H1 (cell line): ENCODE results near the gene TMEM72. TPM values are rescaled to one million over a fixed set of nuclear protein-coding genes. Genes with fewer than 3 reads are reported as not detected.

Experiments used
- CTCF ChIA-PET: fragments of 300-600 bp; sonication (Branson Sonifier 250); formaldehyde crosslinking; loops from one replicate; lab custom pipeline; 2021; ENCODE audit not compliant: partially characterized antibody; lab: Charles Lee
- POLR2A ChIA-PET: fragments of 300-600 bp; sonication (Branson Sonifier 250); formaldehyde crosslinking; loops from one replicate; lab custom pipeline; 2021; ENCODE audit warnings: inconsistent platforms; ENCODE audit not compliant: partially characterized antibody; lab: Charles Lee
- DNase-seq, 2 experiments: peaks; one replicate each; pipeline versions ENCODE4 v3.0.0 to v3.0.0-alpha.2; 2010 to 2022; ENCODE audit warnings: low spot score in 2 of 2, low read depth in 1 of 2, mixed read lengths in 1 of 2
- FAIRE-seq: peaks from 2 replicates; lab custom pipeline; 2011; peaks lifted over from hg19 to GRCh38; lab: Jason Lieb, UNC
- H2AFZ ChIP-seq: 2 replicates; pipeline ENCODE4 v1.8.1; 2012; ENCODE audit warnings: low read length, inconsistent platforms
- H2AK5ac ChIP-seq: 2 replicates; pipeline ENCODE4 v1.6.1; 2013; ENCODE audit warnings: low read depth, low read length
- H2BK120ac ChIP-seq: replicated peaks from 2 replicates; pipeline ENCODE3; 2013; ENCODE audit warnings: low read depth, low read length, inconsistent platforms
- H2BK12ac ChIP-seq: 2 replicates; pipeline ENCODE4 v1.6.1; 2013; ENCODE audit warnings: low read depth, low read length
- H2BK15ac ChIP-seq: 2 replicates; pipeline ENCODE4 v1.6.1; 2013; ENCODE audit warnings: low read length
- H2BK20ac ChIP-seq: 2 replicates; pipeline ENCODE4 v1.6.1; 2013; ENCODE audit warnings: low read length
- H2BK5ac ChIP-seq: 2 replicates; pipeline ENCODE4 v1.6.1; 2013; ENCODE audit warnings: low read depth, low read length
- H3K14ac ChIP-seq: 2 replicates; pipeline ENCODE4 v1.6.1; 2013; ENCODE audit warnings: inconsistent platforms; ENCODE audit not compliant: insufficient read length
- H3K18ac ChIP-seq: 2 replicates; pipeline ENCODE4 v1.6.1; 2013; ENCODE audit warnings: low read length; ENCODE audit errors: extremely low read depth
- H3K23ac ChIP-seq: 2 replicates; pipeline ENCODE4 v1.6.1; 2013; ENCODE audit warnings: inconsistent platforms; ENCODE audit not compliant: insufficient read length
- H3K23me2 ChIP-seq: 2 replicates; pipeline ENCODE4 v1.6.1; 2013; ENCODE audit warnings: low read depth, low read length
- H3K27ac ChIP-seq: 2 replicates; pipeline ENCODE4 v1.6.1; 2011; ENCODE audit warnings: low read depth, low read length, inconsistent platforms
- H3K27me3 ChIP-seq, 4 experiments: replicated peaks in 1 of 4; 1 replicate in 1 of 4; 2 replicates in 3 of 4; pipeline versions ENCODE4 v1.6.1 to v1.8.1; 2011 to 2013; ENCODE audit warnings: low read length in 3 of 4, mild to moderate bottlenecking in 3 of 4, inconsistent platforms in 2 of 4, mixed read lengths in 2 of 4, moderate library complexity in 1 of 4; ENCODE audit not compliant: control insufficient read depth in 3 of 4, insufficient read depth in 3 of 4; ENCODE audit errors: extremely low read depth in 1 of 4
- H3K36me3 ChIP-seq, 4 experiments: 2 replicates each; pipeline versions ENCODE4 v1.6.1 to v1.8.1; 2011 to 2013; ENCODE audit warnings: mild to moderate bottlenecking in 4 of 4, low read length in 3 of 4, moderate library complexity in 2 of 4, control low read depth in 1 of 4, inconsistent platforms in 1 of 4; ENCODE audit not compliant: insufficient read depth in 4 of 4, control insufficient read depth in 2 of 4
- H3K4ac ChIP-seq: replicated peaks from 2 replicates; pipeline ENCODE3; 2013; ENCODE audit warnings: low read length, low read depth, mixed read lengths, inconsistent platforms; ENCODE audit not compliant: insufficient read length
- H3K4me1 ChIP-seq, 4 experiments: replicated peaks in 1 of 4; 1 replicate in 1 of 4; 2 replicates in 3 of 4; pipeline versions ENCODE4 v1.6.1 to v1.8.1; 2011 to 2013; ENCODE audit warnings: low read length in 3 of 4, inconsistent platforms in 2 of 4, mixed read lengths in 1 of 4; ENCODE audit not compliant: insufficient read depth in 4 of 4, control insufficient read depth in 3 of 4
- H3K4me2 ChIP-seq, 2 experiments: 2 replicates each; pipeline versions ENCODE4 v1.6.1 to v1.8.1; 2011 to 2013; ENCODE audit warnings: low read depth in 2 of 2, low read length in 2 of 2, control low read depth in 1 of 2, inconsistent platforms in 1 of 2, mild to moderate bottlenecking in 1 of 2; ENCODE audit not compliant: insufficient read depth in 1 of 2
- H3K4me3 ChIP-seq, 4 experiments: fragments of 200-600, 300-600 bp in 1 of 4; sonication (generic), shearing (Covaris generic), sonication (Bioruptor Twin) in 1 of 4; 2 replicates each; pipeline versions ENCODE4 v1.5.1 to v1.8.1; 2011 to 2016; ENCODE audit warnings: low read length in 4 of 4, low read depth in 3 of 4, control low read depth in 2 of 4, inconsistent platforms in 2 of 4, mild to moderate bottlenecking in 2 of 4, mixed read lengths in 1 of 4, moderate library complexity in 1 of 4; ENCODE audit not compliant: insufficient read depth in 2 of 4; ENCODE audit errors: extremely low read depth in 1 of 4
- H3K56ac ChIP-seq: replicated peaks from 2 replicates; pipeline ENCODE3; 2013; ENCODE audit warnings: low read depth, mild to moderate bottlenecking, mixed read lengths, low read length, inconsistent platforms; ENCODE audit not compliant: insufficient read length
- H3K79me1 ChIP-seq: 2 replicates; pipeline ENCODE4 v1.6.1; 2013; ENCODE audit warnings: low read depth, low read length, control low read depth
- H3K79me2 ChIP-seq, 2 experiments: 2 replicates each; pipeline versions ENCODE4 v1.6.1 to v1.8.1; 2012 to 2013; ENCODE audit warnings: low read length in 2 of 2, mild to moderate bottlenecking in 2 of 2, inconsistent platforms in 1 of 2; ENCODE audit not compliant: insufficient read depth in 2 of 2, control insufficient read depth in 1 of 2
- H3K9ac ChIP-seq, 4 experiments: replicated peaks in 1 of 4; 1 replicate in 1 of 4; 2 replicates in 3 of 4; pipeline versions ENCODE4 v1.6.1 to v1.8.1; 2011 to 2013; ENCODE audit warnings: low read depth in 3 of 4, low read length in 3 of 4, control low read depth in 2 of 4, mild to moderate bottlenecking in 2 of 4, moderate library complexity in 2 of 4, inconsistent platforms in 1 of 4; ENCODE audit errors: extremely low read depth in 1 of 4
- H3K9me3 ChIP-seq, 2 experiments: 2 replicates each; pipeline versions ENCODE4 v1.6.1 to v1.8.1; 2012 to 2013; ENCODE audit warnings: mild to moderate bottlenecking in 2 of 2, moderate library complexity in 2 of 2, control low read depth in 1 of 2, inconsistent platforms in 1 of 2, low read depth in 1 of 2, low read length in 1 of 2, mixed read lengths in 1 of 2; ENCODE audit not compliant: insufficient read depth in 2 of 2
- H4K20me1 ChIP-seq, 2 experiments: replicated peaks in 1 of 2; 2 replicates each; pipeline versions ENCODE3 to v1.8.1; 2011 to 2013; ENCODE audit warnings: inconsistent platforms in 2 of 2, low read length in 2 of 2, mild to moderate bottlenecking in 1 of 2; ENCODE audit not compliant: insufficient read depth in 2 of 2, control insufficient read depth in 1 of 2
- H4K5ac ChIP-seq: 2 replicates; pipeline ENCODE4 v1.6.1; 2013; ENCODE audit warnings: low read length, low read depth, mixed read lengths, inconsistent platforms; ENCODE audit not compliant: insufficient read length
- H4K8ac ChIP-seq: 2 replicates; pipeline ENCODE4 v1.8.0; 2013; ENCODE audit warnings: mild to moderate bottlenecking, moderate library complexity, low read length, inconsistent platforms; ENCODE audit not compliant: insufficient read depth; ENCODE audit errors: extremely low read depth
- H4K91ac ChIP-seq: replicated peaks from 2 replicates; pipeline ENCODE3; 2013; ENCODE audit warnings: low read length, mixed read lengths, inconsistent platforms; ENCODE audit not compliant: insufficient read length
- BCL11A ChIP-seq, 2 experiments: IDR thresholded peaks; one replicate each; pipeline ENCODE4 v1.6.1; 2011; ENCODE audit warnings: low read depth in 2 of 2, low read length in 2 of 2, mild to moderate bottlenecking in 2 of 2
- CHD1 ChIP-seq: IDR thresholded peaks from 2 replicates; pipeline ENCODE4 v1.6.1; 2012; ENCODE audit warnings: low read depth, low read length, improper control_type of control experiment
- EP300 ChIP-seq, 2 experiments: IDR thresholded peaks; 1 replicate in 1 of 2; 2 replicates in 1 of 2; pipeline ENCODE4 v1.6.1; 2011 to 2012; ENCODE audit warnings: low read depth in 2 of 2, low read length in 2 of 2, mild to moderate bottlenecking in 2 of 2, borderline replicate concordance in 1 of 2, inconsistent platforms in 1 of 2, moderate library complexity in 1 of 2
- EZH2 ChIP-seq: fragments of 200-600 bp; sonication (generic); IDR thresholded peaks from 2 replicates; pipeline ENCODE4 v1.7.1; 2012; ENCODE audit warnings: low read depth, mild to moderate bottlenecking, moderate library complexity, low read length, inconsistent platforms; ENCODE audit not compliant: severe bottlenecking
- JUN ChIP-seq: IDR thresholded peaks from 2 replicates; pipeline ENCODE4 v1.6.1; 2011; ENCODE audit warnings: low read depth, mild to moderate bottlenecking, improper control_type of control experiment, low read length
- JUND ChIP-seq: IDR thresholded peaks from 2 replicates; pipeline ENCODE4 v1.6.1; 2011; ENCODE audit warnings: mild to moderate bottlenecking, improper control_type of control experiment, low read length
- PHF8 ChIP-seq: fragments of 200-600 bp; sonication (generic); conservative IDR thresholded peaks from 2 replicates; pipeline ENCODE4 v1.7.1; 2012; ENCODE audit warnings: low read depth, mild to moderate bottlenecking, inconsistent platforms, low read length, moderate library complexity
- POLR2AphosphoS5 ChIP-seq: IDR thresholded peaks from 2 replicates; pipeline ENCODE4 v1.6.1; 2011; ENCODE audit warnings: low read depth, low read length
- TEAD4 ChIP-seq: IDR thresholded peaks from 2 replicates; pipeline ENCODE4 v1.6.1; 2012; ENCODE audit warnings: low read depth, low read length, inconsistent platforms, mixed read lengths
- YY1 ChIP-seq: IDR thresholded peaks from 2 replicates; pipeline ENCODE4 v1.6.1; 2011; ENCODE audit warnings: low read depth, mild to moderate bottlenecking, low read length
- WGBS, 2 experiments: shearing (Covaris generic) in 1 of 2; methylation state at CpG; one replicate each; pipeline versions ENCODE4 v1.1.6 to v1.1.7; 2013 to 2015; ENCODE audit warnings: low lambda C conversion rate in 2 of 2, mixed read lengths in 2 of 2, inconsistent platforms in 1 of 2, low coverage in 1 of 2, missing lambda C conversion rate in 1 of 2; ENCODE audit not compliant: insufficient replicate concordance in 2 of 2, insufficient coverage in 1 of 2, insufficient read length in 1 of 2; ENCODE audit errors: extremely low coverage in 1 of 2, missing lambda C conversion rate in 1 of 2; 5-methylcytosine and 5-hydroxymethylcytosine counted together
- polyA plus RNA-seq, 7 experiments: library from polyadenylated mRNA; depleted of rRNA in 3 of 7; stranded (reverse) in 5 of 7; unstranded in 2 of 7; fragments of >200 nt in 5 of 7; fragments of 200-250 nt in 2 of 7; gene quantifications; 1 replicate in 5 of 7; 2 replicates in 1 of 7; 4 replicates in 1 of 7; pipeline versions ENCODE4 v1.2.1 to v1.2.3, GENCODE V29; 2011 to 2013; ENCODE audit warnings: missing spikeins in 2 of 7, mixed read lengths in 2 of 7
- total RNA-seq: library from RNA; stranded (reverse); fragmentation: NEBNext Ultra II Directional; extraction: Animal tissue kit (Norgen Biotek cat#: 25700); gene quantifications from 2 replicates; pipeline ENCODE4 v1.2.1, GENCODE V29; 2021
- TF ChIP-seq, protein P1 (sequence below), 3 experiments: IDR thresholded peaks; 1 replicate in 2 of 3; 2 replicates in 1 of 3; pipeline versions ENCODE4 v1.5.1 to v1.6.1; 2011; ENCODE audit warnings: low read length in 3 of 3, mild to moderate bottlenecking in 3 of 3, inconsistent platforms in 2 of 3, low read depth in 1 of 3, moderate library complexity in 1 of 3; ENCODE audit not compliant: insufficient read depth in 1 of 3; ENCODE audit errors: control extremely low read depth in 1 of 3

Gene TMEM72
- total and polyA plus RNA-seq, 2 of the 8 experiments (the other 6 are each of a cell fraction or from before 2014, with no cell fraction given) = not detected

DNA sequence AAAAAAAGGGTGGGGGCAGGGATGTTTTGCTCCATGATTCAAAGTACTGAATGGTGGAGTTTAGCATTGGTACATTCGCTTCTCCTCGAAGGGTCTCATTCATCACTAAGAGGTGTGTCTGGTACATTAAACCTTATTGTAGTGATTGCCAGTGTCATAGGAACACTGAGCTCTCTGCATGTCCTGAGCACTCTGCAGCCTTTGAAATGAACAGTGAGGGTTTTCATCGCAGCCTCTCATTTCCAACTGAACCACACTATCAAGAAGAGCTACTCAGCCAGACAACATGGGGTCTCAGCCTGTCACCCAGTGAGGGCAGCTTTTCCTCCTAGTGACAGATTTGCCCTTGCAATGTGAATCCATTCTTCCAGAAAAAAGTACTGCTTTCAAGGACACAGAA, 75.0 kb downstream of the TMEM72 start:
- Histone ChIP-seq H3K4me3 (no peak overlapping the region), H2BK120ac (no peak overlapping the region), H4K8ac (no peak overlapping the region), H2BK20ac (peak overlapping the region; percentile 38), H3K27ac (no peak overlapping the region), H3K27me3 (peaks cover 0 to 3% (median 1%) of the 10 kb centered on the region in 4 experiments; a peak in 4 of 7 replicates), H3K79me2 (no peaks in the 10 kb centered on the region), H4K5ac (no peak overlapping the region), H4K91ac (no peak overlapping the region), H3K36me3 (peaks cover 0 to 7% (median 0%) of the 10 kb centered on the region in 4 experiments; a peak in 1 of 8 replicates), H3K79me1 (no peaks in the 10 kb centered on the region), H2BK15ac (no peak overlapping the region), H3K4me2 (no peak overlapping the region), H3K18ac (no peak overlapping the region; the same call in 1 of the 2 replicates), H4K20me1 (no peaks in the 10 kb centered on the region), H2BK12ac (peak overlapping the region; percentile 2; the same call in 1 of the 2 replicates), H3K4me1 (peaks cover 9 to 30% (median 20%) of the 10 kb centered on the region in 4 experiments; a peak in 6 of 7 replicates), H2BK5ac (no peak overlapping the region), H3K9me3 (no peaks in the 10 kb centered on the region), H3K4ac (no peak overlapping the region), H3K23ac (no peak overlapping the region), H3K14ac (no peak overlapping the region), H3K9ac (no peak overlapping the region), H3K23me2 (no peaks in the 10 kb centered on the region), H2AK5ac (no peak overlapping the region), H2AFZ (no peak overlapping the region), H3K56ac (no peak overlapping the region)
- POLR2A ChIA-PET = interaction anchor here (0.9 to 1.4 kb wide), 3 partner anchors 12 to 53 kb away, joined by 3 to 4 read pairs (median 3); no protein-coding TSS in a partner anchor
- 100% methylated on average over 3 of the region's 3 CpGs; no CpG with 5 or more reads in 1 of the 2 experiments for WGBS, 2 experiments
- CTCF ChIA-PET = interaction anchor here (0.9 to 12.1 kb wide), 6 partner anchors 10 to 52 kb away, joined by 3 to 117 read pairs (median 6); no protein-coding TSS in a partner anchor
- DNase-seq (no peak), FAIRE-seq (no peak)
- no peak for TF ChIP-seq POLR2AphosphoS5
- TF ChIP-seq YY1 = no peak
- no peak for TF ChIP-seq BCL11A (IDR thresholded peaks at IDR 0.05; ENCODE audit: low read depth in 2 of 2, low read length in 2 of 2)
- no peak for TF ChIP-seq TEAD4
- no peak for TF ChIP-seq PHF8
- no peak for TF ChIP-seq JUND
- TF ChIP-seq, protein P1, sequence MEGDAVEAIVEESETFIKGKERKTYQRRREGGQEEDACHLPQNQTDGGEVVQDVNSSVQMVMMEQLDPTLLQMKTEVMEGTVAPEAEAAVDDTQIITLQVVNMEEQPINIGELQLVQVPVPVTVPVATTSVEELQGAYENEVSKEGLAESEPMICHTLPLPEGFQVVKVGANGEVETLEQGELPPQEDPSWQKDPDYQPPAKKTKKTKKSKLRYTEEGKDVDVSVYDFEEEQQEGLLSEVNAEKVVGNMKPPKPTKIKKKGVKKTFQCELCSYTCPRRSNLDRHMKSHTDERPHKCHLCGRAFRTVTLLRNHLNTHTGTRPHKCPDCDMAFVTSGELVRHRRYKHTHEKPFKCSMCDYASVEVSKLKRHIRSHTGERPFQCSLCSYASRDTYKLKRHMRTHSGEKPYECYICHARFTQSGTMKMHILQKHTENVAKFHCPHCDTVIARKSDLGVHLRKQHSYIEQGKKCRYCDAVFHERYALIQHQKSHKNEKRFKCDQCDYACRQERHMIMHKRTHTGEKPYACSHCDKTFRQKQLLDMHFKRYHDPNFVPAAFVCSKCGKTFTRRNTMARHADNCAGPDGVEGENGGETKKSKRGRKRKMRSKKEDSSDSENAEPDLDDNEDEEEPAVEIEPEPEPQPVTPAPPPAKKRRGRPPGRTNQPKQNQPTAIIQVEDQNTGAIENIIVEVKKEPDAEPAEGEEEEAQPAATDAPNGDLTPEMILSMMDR (IDR thresholded peaks at IDR 0.05; ENCODE audit: control extremely low read depth in 1 of 3, insufficient read depth in 1 of 3, low read depth in 1 of 3, low read length in 3 of 3) = no peak
- no peak for TF ChIP-seq JUN
- TF ChIP-seq CHD1 = no peak
- no peak for TF ChIP-seq EZH2
- TF ChIP-seq EP300 (IDR thresholded peaks at IDR 0.05; ENCODE audit: borderline replicate concordance in 1 of 2, low read depth in 2 of 2, low read length in 2 of 2) = no peak
